GM10266 (cell line): Measurements from ENCODE around the gene SPACDR.
"Not testable (repeated sequence)": the region's sequence is repeated elsewhere in the genome, so short reads cannot be mapped to it uniquely, and the experiment has no call there.

Experiments used
- DNase-seq: peaks from one replicate; pipeline ENCODE4 v3.0.0; 2012; ENCODE audit errors: extremely low spot score
- CTCF ChIP-seq: IDR thresholded peaks from 2 replicates; pipeline ENCODE4 v1.5.1; 2012; ENCODE audit warnings: mild to moderate bottlenecking, low read depth; ENCODE audit not compliant: control insufficient read depth, insufficient read depth; ENCODE audit errors: missing control alignments

The SPACDR gene

GRCh38 chr7:100464210-100464660 is at the start of gene SPACDR:
SPACDR (minus strand) TSS chr7:100464260; CDS start chr7:100464025, 235 bp downstream.
- TF ChIP-seq CTCF: no peak
- DNase-seq: no peak

DNA sequence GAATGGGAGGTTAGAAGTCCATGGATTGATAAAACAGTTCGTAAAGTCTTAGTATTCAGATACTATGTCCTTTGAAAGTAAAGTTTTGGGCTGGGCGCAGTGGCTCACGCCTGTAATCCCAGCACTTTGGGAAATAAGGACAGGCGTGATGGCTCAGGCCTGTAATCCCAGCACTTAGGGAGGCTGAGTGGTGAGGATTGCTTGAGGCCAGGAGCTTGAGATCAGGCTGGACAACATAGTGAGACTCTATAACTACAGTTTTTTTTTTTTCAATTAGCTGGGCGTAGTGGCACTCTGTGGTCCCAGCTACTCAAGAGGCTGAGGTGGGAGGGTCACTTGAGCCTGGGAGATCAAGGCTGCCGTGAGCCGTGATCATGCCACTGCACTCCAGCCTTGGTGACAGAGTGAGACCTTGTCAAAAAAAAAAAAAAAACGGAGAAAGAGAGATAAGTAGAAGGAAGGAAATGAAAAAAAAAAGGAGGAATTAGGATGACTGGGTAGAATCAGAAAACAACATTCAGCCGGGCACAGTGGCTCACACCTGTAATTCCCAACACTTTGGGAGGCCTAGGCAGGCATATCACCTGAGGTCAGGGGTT is 49.3 kb upstream of the SPACDR start:
- DNase-seq: no peak
- TF ChIP-seq CTCF: no peak

GRCh38 chr7:100510437-100511239 is 46.6 kb upstream of the SPACDR start:
- no peak for DNase-seq
- no peak for TF ChIP-seq CTCF

- no peak for TF ChIP-seq CTCF
- DNase-seq: no peak
Observed at GRCh38 chr7:100509231-100509630, 45.2 kb upstream of the SPACDR start.

DNA sequence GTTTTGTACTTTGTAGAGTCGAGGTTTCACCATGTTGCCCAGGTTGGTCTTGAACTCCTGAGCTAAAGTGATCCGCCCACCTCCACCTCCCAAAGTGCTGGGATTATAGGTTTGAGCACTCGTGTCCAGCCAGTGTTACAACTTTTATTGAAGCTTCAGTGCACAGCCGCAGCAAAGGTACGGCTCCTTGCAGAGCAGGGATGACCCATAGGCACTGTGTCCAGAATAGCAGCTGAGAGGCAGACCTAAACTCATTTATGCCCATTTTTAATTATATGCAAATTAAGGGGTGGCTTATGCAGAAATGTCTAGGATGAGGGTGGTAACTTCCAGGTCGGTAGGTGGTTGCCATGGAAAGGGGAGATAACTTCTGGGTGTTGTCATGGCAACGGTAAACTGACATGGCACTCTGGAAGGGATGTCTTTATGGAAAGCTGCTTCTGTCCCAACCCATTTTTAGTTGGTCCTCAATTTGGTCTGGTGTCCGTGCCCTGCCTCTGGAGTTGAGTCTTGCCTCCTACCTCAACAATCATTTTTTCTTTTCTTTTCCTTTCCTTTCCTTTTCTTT is 42.4 kb upstream of the SPACDR start:
- DNase-seq: no peak
- TF ChIP-seq CTCF: no peak

GRCh38 chr7:100504887-100505611 is 41.0 kb upstream of the SPACDR start:
- no peak for DNase-seq
- TF ChIP-seq CTCF: no peak

DNA sequence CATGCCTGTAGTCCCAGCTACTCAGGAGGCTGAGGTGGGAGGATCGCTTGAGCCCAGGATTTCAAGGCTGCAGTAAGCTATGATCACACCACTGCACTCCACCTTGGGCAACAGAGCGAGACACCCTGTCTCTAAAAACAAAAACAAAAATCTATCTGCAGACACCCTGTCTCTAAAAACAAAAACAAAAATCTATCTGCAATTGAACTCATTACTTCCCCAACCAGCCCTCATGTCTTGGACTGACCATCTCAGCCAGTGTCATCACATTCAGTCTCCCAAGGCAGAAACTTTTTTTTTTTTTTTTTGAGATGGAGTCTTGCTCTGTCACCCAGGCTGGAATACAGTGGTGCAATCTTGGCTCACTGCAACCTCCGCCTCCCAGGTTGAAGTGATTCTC is 40.0 kb upstream of the SPACDR start:
- DNase-seq: not testable (repeated sequence)

DNA sequence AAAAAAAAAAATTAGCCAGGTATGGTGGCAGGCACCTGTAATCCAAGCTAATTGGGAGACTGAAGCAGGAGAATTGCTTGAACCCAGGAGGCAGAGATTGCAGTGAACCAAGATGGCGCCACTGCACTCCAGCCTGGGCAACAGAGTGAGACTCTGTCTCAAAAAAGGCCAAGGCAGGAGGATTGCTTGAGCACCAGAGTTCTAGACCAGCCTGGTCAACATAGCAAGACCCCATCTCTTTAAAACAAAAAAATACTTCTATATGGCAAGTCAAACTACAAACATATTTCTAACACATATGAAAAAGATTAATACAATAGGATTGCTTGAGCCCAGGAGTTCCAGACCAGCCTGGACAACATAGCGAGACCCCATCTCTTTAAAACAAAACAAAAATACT is 36.7 kb upstream of the SPACDR start:
- DNase-seq: not testable (repeated sequence)
